HepG2 (cell line): Measurements from ENCODE around the gene PLD3. TPM values are rescaled to one million over a fixed set of nuclear protein-coding genes. Genes with fewer than 3 reads are reported as not detected.

Source experiments
- CBX2 ChIP-seq, 2 experiments: fragments of 200-600 bp in 1 of 2; sonication (generic); formaldehyde crosslinking in 1 of 2; IDR thresholded peaks; 2 replicates each; pipeline versions ENCODE4 v1.7.0 to v1.8.1; 2018 to 2022; ENCODE audit warnings: low read depth in 2 of 2, low read length in 1 of 2, mild to moderate bottlenecking in 1 of 2, missing genetic modification reagents in 1 of 2
- CEBPB ChIP-seq: IDR thresholded peaks from 2 replicates; pipeline ENCODE4 v1.6.1; 2011; ENCODE audit warnings: low read depth, low read length, improper control_type of control experiment, borderline replicate concordance
- FOXJ3 ChIP-seq: sonication (generic); formaldehyde crosslinking; IDR thresholded peaks from 2 replicates; pipeline ENCODE4 v1.4.0; 2020; ENCODE audit warnings: missing genetic modification reagents, mild to moderate bottlenecking, borderline replicate concordance
- GTF2F1 ChIP-seq: fragments of 150-350 bp; IDR thresholded peaks from 2 replicates; pipeline ENCODE4 v1.6.1; 2014; ENCODE audit warnings: low read length
- HDAC6 ChIP-seq: fragments of 200-600 bp; sonication (generic); IDR thresholded peaks from 2 replicates; pipeline ENCODE4 v1.7.0; 2017; ENCODE audit warnings: mild to moderate bottlenecking, antibody characterized with exemption, low read length, low read depth
- HIVEP1 ChIP-seq: sonication (generic); formaldehyde crosslinking; IDR thresholded peaks from 2 replicates; pipeline ENCODE4 v1.4.0; 2020; ENCODE audit warnings: mild to moderate bottlenecking, missing genetic modification reagents
- IRF2 ChIP-seq: IDR thresholded peaks from 2 replicates; pipeline ENCODE4 v1.6.1; 2018; ENCODE audit warnings: missing genetic modification reagents, missing compliant biosample characterization
- KDM1A ChIP-seq: IDR thresholded peaks from 2 replicates; pipeline ENCODE4 v1.6.1; 2016; ENCODE audit warnings: missing compliant biosample characterization
- KDM5B ChIP-seq: sonication (generic); formaldehyde crosslinking; IDR thresholded peaks from 2 replicates; pipeline ENCODE4 v1.4.0; 2020; ENCODE audit warnings: missing genetic modification reagents, mild to moderate bottlenecking, borderline replicate concordance
- KLF6 ChIP-seq: IDR thresholded peaks from 2 replicates; pipeline ENCODE4 v1.8.0; 2016; ENCODE audit warnings: missing biosample characterization, missing genetic modification reagents
- MAFF ChIP-seq: IDR thresholded peaks from 2 replicates; pipeline ENCODE4 v1.6.1; 2011; ENCODE audit warnings: low read depth, low read length, improper control_type of control experiment
- NFKB2 ChIP-seq: sonication (generic); formaldehyde crosslinking; IDR thresholded peaks from 2 replicates; pipeline ENCODE4 v1.4.0; 2020; ENCODE audit warnings: missing genetic modification reagents, borderline replicate concordance
- NR2F1 ChIP-seq, 2 experiments: fragments of 450-650 bp in 1 of 2; formaldehyde crosslinking in 1 of 2; IDR thresholded peaks; 2 replicates each; pipeline versions ENCODE4 v1.5.0 to v1.6.1; 2016 to 2020; ENCODE audit warnings: mild to moderate bottlenecking in 1 of 2, missing compliant biosample characterization in 1 of 2, missing genetic modification reagents in 1 of 2, moderate library complexity in 1 of 2
- PHF8 ChIP-seq: sonication (generic); formaldehyde crosslinking; IDR thresholded peaks from 2 replicates; pipeline ENCODE4 v1.5.0; 2020; ENCODE audit warnings: missing genetic modification reagents
- TSC22D2 ChIP-seq: sonication (generic); formaldehyde crosslinking; IDR thresholded peaks from 2 replicates; pipeline ENCODE4 v1.5.1; 2020; ENCODE audit warnings: missing genetic modification reagents, mild to moderate bottlenecking, borderline replicate concordance
- ZFP1 ChIP-seq: IDR thresholded peaks from 2 replicates; pipeline ENCODE4 v1.6.1; 2016
- ZNF143 ChIP-seq: sonication (generic); formaldehyde crosslinking; IDR thresholded peaks from 2 replicates; pipeline ENCODE4 v1.4.0; 2020; ENCODE audit warnings: missing genetic modification reagents
- ZNF17 ChIP-seq: sonication (generic); formaldehyde crosslinking; IDR thresholded peaks from 2 replicates; pipeline ENCODE4 v1.5.0; 2020; ENCODE audit warnings: mild to moderate bottlenecking, missing genetic modification reagents
- ZNF296 ChIP-seq: sonication (generic); formaldehyde crosslinking; conservative IDR thresholded peaks from 2 replicates; pipeline ENCODE4 v1.5.0; 2020; ENCODE audit warnings: mild to moderate bottlenecking, missing genetic modification reagents
- ZNF558 ChIP-seq: sonication (generic); formaldehyde crosslinking; IDR thresholded peaks from 2 replicates; pipeline ENCODE4 v1.9.0; 2022; ENCODE audit warnings: mild to moderate bottlenecking, missing genetic modification reagents, borderline replicate concordance
- ZNF616 ChIP-seq: sonication (generic); formaldehyde crosslinking; IDR thresholded peaks from 2 replicates; pipeline ENCODE4 v1.5.0; 2020; ENCODE audit warnings: low read depth, mild to moderate bottlenecking, missing genetic modification reagents
- polyA plus RNA-seq, 8 experiments: library from polyadenylated mRNA; depleted of rRNA in 3 of 8; stranded (reverse) in 7 of 8; unstranded in 1 of 8; fragments of >200 nt; fragmentation: Illumina TruSeq in 4 of 8; extraction: Trizol in 4 of 8; gene quantifications; 2 replicates each; pipeline versions ENCODE4 v1.2.1 to v1.2.3, GENCODE V29; 2011 to 2016; ENCODE audit warnings: low read depth in 4 of 8, missing spikeins in 1 of 8, mixed read lengths in 1 of 8; ENCODE audit not compliant: insufficient read depth in 1 of 8
- total RNA-seq, 5 experiments: library from RNA; depleted of rRNA; stranded (reverse); fragments of >200 nt; fragmentation: Illumina TruSeq; extraction: Trizol; gene quantifications; 2 replicates each; pipeline ENCODE4 v1.2.3, GENCODE V29; 2016; ENCODE audit warnings: low read depth in 1 of 5
- TF ChIP-seq, protein P1 (sequence below): sonication (generic); formaldehyde crosslinking; IDR thresholded peaks from 2 replicates; pipeline ENCODE4 v1.4.0; 2020; ENCODE audit warnings: missing genetic modification reagents, borderline replicate concordance
- TF ChIP-seq, protein P2 (sequence below): sonication (generic); formaldehyde crosslinking; IDR thresholded peaks from 2 replicates; pipeline ENCODE4 v1.9.0; 2022; ENCODE audit warnings: low read depth, missing genetic modification reagents
- TF ChIP-seq, protein P3 (sequence below): sonication (generic); formaldehyde crosslinking; IDR thresholded peaks from 2 replicates; pipeline ENCODE4 v1.4.0; 2020; ENCODE audit warnings: missing genetic modification reagents

The PLD3 gene
- total and polyA plus RNA-seq, 2 of the 13 experiments (the other 11 are each of a cell fraction or from before 2014, with no cell fraction given): 45.7 to 164 TPM

DNA sequence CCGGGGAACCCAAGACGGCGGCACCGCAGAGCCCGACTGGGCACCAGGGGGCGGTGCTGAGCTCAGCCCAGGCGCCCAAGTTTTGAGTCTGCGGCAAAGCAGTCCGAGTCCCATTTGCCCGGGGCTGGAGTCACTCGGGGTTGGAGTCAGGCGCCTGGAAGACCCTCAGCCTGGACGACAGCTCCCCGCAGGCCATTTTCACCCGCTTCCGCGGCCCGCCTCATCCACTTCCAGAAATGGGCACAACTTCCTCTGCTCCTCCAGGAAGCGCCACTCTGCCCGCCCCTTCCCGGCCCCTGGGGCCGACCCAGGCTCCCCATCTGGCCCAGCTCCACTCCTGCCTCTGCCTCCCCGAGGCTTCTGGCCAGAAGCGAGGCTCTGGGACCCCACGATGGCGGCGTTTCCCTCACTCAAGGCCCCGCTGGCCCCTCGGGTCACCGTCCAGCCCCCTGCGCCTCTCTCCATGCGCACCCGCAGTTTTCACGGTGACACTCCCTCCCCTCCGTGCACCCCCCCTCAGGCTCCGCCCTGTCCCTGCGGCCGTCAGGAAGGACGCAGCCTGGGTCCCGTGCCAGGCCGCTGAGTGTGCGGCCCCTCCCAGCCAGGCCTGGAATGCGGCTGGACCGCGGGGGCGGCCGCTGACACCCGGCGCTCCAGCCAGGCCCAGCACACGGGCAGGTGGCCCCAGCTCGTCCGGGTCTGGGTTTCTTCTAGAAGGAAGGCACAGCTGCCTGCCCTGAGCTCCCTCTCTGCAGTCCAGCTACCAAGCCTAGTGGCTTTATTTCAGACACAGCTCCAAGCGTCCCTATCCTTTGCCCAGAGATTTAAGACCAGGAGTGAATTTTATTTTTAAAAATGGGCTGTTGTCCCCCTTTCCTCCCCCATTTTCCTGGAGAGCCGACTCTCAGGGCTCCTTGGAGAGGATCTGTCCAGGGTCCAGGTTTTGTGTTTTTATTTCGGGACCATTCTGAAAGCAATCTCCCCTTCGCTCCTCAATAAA is 72.6 kb downstream of the PLD3 start (continued):
- TF ChIP-seq ZNF143 (CRISPR knock-in tag): peak; percentile 43; the same call in 1 of the 2 replicates
- TF ChIP-seq PHF8 (CRISPR knock-in tag): peak; percentile 88
- TF ChIP-seq FOXJ3 (CRISPR knock-in tag): no peak
- TF ChIP-seq, protein P1, sequence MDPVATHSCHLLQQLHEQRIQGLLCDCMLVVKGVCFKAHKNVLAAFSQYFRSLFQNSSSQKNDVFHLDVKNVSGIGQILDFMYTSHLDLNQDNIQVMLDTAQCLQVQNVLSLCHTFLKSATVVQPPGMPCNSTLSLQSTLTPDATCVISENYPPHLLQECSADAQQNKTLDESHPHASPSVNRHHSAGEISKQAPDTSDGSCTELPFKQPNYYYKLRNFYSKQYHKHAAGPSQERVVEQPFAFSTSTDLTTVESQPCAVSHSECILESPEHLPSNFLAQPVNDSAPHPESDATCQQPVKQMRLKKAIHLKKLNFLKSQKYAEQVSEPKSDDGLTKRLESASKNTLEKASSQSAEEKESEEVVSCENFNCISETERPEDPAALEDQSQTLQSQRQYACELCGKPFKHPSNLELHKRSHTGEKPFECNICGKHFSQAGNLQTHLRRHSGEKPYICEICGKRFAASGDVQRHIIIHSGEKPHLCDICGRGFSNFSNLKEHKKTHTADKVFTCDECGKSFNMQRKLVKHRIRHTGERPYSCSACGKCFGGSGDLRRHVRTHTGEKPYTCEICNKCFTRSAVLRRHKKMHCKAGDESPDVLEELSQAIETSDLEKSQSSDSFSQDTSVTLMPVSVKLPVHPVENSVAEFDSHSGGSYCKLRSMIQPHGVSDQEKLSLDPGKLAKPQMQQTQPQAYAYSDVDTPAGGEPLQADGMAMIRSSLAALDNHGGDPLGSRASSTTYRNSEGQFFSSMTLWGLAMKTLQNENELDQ: no peak
- TF ChIP-seq KDM1A (CRISPR knock-in tag): no peak
- no peak for TF ChIP-seq MAFF
- TF ChIP-seq KDM5B (CRISPR knock-in tag): peak; percentile 87
- no peak for TF ChIP-seq CEBPB
- no peak for TF ChIP-seq ZNF17
- no peak; the same call in none of the 2 replicates for TF ChIP-seq ZFP1 (CRISPR knock-in tag)
- TF ChIP-seq, protein P2, sequence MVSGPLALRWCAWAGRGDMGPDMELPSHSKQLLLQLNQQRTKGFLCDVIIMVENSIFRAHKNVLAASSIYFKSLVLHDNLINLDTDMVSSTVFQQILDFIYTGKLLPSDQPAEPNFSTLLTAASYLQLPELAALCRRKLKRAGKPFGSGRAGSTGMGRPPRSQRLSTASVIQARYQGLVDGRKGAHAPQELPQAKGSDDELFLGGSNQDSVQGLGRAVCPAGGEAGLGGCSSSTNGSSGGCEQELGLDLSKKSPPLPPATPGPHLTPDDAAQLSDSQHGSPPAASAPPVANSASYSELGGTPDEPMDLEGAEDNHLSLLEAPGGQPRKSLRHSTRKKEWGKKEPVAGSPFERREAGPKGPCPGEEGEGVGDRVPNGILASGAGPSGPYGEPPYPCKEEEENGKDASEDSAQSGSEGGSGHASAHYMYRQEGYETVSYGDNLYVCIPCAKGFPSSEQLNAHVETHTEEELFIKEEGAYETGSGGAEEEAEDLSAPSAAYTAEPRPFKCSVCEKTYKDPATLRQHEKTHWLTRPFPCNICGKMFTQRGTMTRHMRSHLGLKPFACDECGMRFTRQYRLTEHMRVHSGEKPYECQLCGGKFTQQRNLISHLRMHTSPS (CRISPR knock-in tag): peak; percentile 62; the same call in 1 of the 2 replicates
- 0 out of 2 replicates have a peak, but pooled peaks have one; percentile 35 for TF ChIP-seq TSC22D2 (CRISPR knock-in tag)
- TF ChIP-seq ZNF558: peak; percentile 69; the same call in 1 of the 2 replicates
- no peak; the same call in 1 of the 2 replicates for TF ChIP-seq ZNF616 (CRISPR knock-in tag)
- TF ChIP-seq HDAC6: no peak
- peak; percentile 36; the same call in 1 of the 2 replicates for TF ChIP-seq KLF6 (CRISPR knock-in tag)
- no peak; the same call in 1 of the 2 replicates for TF ChIP-seq ZNF296
- TF ChIP-seq, protein P3, sequence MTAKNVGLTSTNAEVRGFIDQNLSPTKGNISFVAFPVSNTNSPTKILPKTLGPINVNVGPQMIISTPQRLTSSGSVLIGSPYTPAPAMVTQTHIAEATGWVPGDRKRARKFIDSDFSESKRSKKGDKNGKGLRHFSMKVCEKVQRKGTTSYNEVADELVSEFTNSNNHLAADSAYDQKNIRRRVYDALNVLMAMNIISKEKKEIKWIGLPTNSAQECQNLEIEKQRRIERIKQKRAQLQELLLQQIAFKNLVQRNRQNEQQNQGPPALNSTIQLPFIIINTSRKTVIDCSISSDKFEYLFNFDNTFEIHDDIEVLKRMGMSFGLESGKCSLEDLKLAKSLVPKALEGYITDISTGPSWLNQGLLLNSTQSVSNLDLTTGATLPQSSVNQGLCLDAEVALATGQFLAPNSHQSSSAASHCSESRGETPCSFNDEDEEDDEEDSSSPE (CRISPR knock-in tag): peak; percentile 39; the same call in 1 of the 2 replicates
- TF ChIP-seq IRF2: peak; percentile 65; the same call in 1 of the 2 replicates
- peak; percentile 90; the same call in 1 of the 2 replicates for TF ChIP-seq NFKB2 (CRISPR knock-in tag)
- TF ChIP-seq NR2F1 (CRISPR knock-in tag; IDR thresholded peaks at IDR 0.05): peak in 1 of 2 experiments; percentile 29; a peak in 1 of 4 replicates
- no peak for TF ChIP-seq CBX2 (IDR thresholded peaks at IDR 0.05; ENCODE audit: low read depth, low read length)
- TF ChIP-seq CBX2 (CRISPR knock-in tag; IDR thresholded peaks at IDR 0.05; ENCODE audit: low read depth): no peak
- TF ChIP-seq GTF2F1: no peak
- TF ChIP-seq HIVEP1 (CRISPR knock-in tag): peak; percentile 85
